Measurements from ENCODE around the gene RAB7B. TPM values are rescaled to one million over a fixed set of nuclear protein-coding genes. Genes with fewer than 3 reads are reported as not detected.

The RAB7B gene
- total and polyA plus RNA-seq, 2 of the 4 experiments (the other 2 are of a cell fraction): 9.1 to 14.7 TPM

DNA sequence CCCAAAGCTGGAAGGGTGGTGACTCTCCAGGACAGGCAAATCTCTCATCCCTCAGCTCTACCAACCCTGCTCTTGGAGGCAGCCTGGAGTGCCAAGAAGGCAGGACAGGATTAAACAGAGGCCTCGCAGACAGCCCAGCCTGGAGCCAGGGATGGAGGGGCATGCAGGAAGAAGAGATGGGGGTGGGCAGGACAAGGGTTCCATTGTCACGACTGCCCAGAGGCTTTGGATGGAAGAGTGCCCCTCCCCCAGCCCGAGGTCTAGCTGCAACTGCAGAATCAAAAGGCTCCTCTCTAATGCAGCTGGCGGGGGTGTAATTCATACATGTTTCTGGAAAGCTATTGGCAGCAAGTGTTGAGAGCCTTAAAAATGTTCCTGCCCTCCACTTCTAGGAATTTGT, 8.8 kb downstream of the RAB7B start:
- intact Hi-C loops (cut with micrococcal nuclease) (no loop called here), in situ Hi-C loops (cut with MboI; ENCODE audit: low sequenced_read_pairs) (no loop called here), dilution Hi-C loops (cut with HindIII; ENCODE audit: low sequenced_read_pairs, unreplicated experiment) (no loop called here)
- Histone ChIP-seq H4K91ac (ENCODE audit: insufficient read depth, low read depth, low read length) (no peak overlapping the region), H3K27me3 (ENCODE audit: control insufficient read depth, insufficient read depth, low read length) (no peaks in the 10 kb centered on the region), H3K79me1 (ENCODE audit: low read depth in 1 of 2, low read length in 2 of 2) (no peaks in the 10 kb centered on the region), H3K4me3 (ENCODE audit: insufficient read depth, low read depth, low read length) (no peak overlapping the region), H2AK9ac (replicated peaks; ENCODE audit: low read depth, low read length, poor library complexity) (no peak overlapping the region), H4K8ac (ENCODE audit: low read depth in 2 of 2, low read length in 2 of 2) (no peak overlapping the region), H4K5ac (ENCODE audit: low read depth, low read length) (no peak overlapping the region), H3K56ac (ENCODE audit: extremely low read depth, insufficient read depth, low read length) (no peak overlapping the region), H3K23ac (ENCODE audit: low read depth, low read length) (no peak overlapping the region), H3K4me1 (ENCODE audit: control insufficient read depth, insufficient read depth, low read length) (peaks cover 3% of the 10 kb centered on the region; the same call in 1 of the 2 replicates), H3K4ac (ENCODE audit: low read depth, low read length) (no peak overlapping the region), H3K36me3 (ENCODE audit: control insufficient read depth, insufficient read depth, low read length) (peaks cover 4% of the 10 kb centered on the region; the same call in 1 of the 2 replicates), H2BK120ac (ENCODE audit: low read depth, low read length) (no peak overlapping the region), H3K14ac (replicated peaks; ENCODE audit: low read depth, low read length) (no peak overlapping the region), H2BK20ac (ENCODE audit: low read depth, low read length) (no peak overlapping the region), H3K18ac (ENCODE audit: low read depth, low read length) (no peak overlapping the region), H2AK5ac (ENCODE audit: low read depth, low read length) (no peak overlapping the region), H3K9me1 (ENCODE audit: insufficient read depth, low read length) (peaks cover 3% of the 10 kb centered on the region; the same call in 1 of the 2 replicates), H2BK15ac (ENCODE audit: low read depth, low read length) (no peak overlapping the region), H3K27ac (ENCODE audit: insufficient read depth, low read length) (no peak overlapping the region), H2AFZ (replicated peaks; ENCODE audit: low read length, poor library complexity) (no peak overlapping the region), H4K20me1 (ENCODE audit: insufficient read depth, low read length) (no peaks in the 10 kb centered on the region), H2BK5ac (ENCODE audit: low read depth, low read length, poor library complexity, severe bottlenecking) (no peak overlapping the region), H3K4me2 (ENCODE audit: low read depth, low read length) (no peak overlapping the region), H3K9me3 (ENCODE audit: control insufficient read depth, insufficient read depth, low read length) (no peaks in the 10 kb centered on the region), H3K9ac (ENCODE audit: low read depth, low read length) (no peak overlapping the region)
- BruUV-seq (replicated peaks): no TSS peak
- CTCF ChIA-PET: no interaction called here
- TF ChIP-seq RFX5 (IDR thresholded peaks at IDR 0.05; ENCODE audit: low read depth, low read length) (no peak), MAFK (IDR thresholded peaks at IDR 0.05; ENCODE audit: low read depth, low read length) (no peak), RCOR1 (IDR thresholded peaks at IDR 0.05; ENCODE audit: insufficient replicate concordance, low read length) (no peak), MXI1 (IDR thresholded peaks at IDR 0.05; ENCODE audit: borderline replicate concordance, low read depth, low read length) (no peak), RAD21 (IDR thresholded peaks at IDR 0.05; ENCODE audit: low read length) (no peak), CHD1 (IDR thresholded peaks at IDR 0.05; ENCODE audit: low read depth, low read length) (no peak), CEBPB (IDR thresholded peaks at IDR 0.05; ENCODE audit: low read depth, low read length) (no peak)
- no peak for DNase-seq
- no CpG with 5 or more reads among the region's 4 CpGs for WGBS, 2 experiments (ENCODE audit: extremely low coverage in 2 of 2, insufficient read length in 1 of 2)
- POLR2A ChIA-PET (ENCODE audit: unreplicated experiment): no interaction called here
- no peak for ATAC-seq (ENCODE audit: low read depth)

Data from IMR-90 (cell line).